NCI-H69 (cell line): Measurements from ENCODE around the gene IGSF6.
"Not testable (repeated sequence)": the region's sequence is repeated elsewhere in the genome, so short reads cannot be mapped to it uniquely, and the experiment has no call there.

ENCODE experiments used
- DNase-seq: peaks from one replicate; lab custom pipeline; 2025; lab: John Stamatoyannopoulos, UW

Gene IGSF6

DNA sequence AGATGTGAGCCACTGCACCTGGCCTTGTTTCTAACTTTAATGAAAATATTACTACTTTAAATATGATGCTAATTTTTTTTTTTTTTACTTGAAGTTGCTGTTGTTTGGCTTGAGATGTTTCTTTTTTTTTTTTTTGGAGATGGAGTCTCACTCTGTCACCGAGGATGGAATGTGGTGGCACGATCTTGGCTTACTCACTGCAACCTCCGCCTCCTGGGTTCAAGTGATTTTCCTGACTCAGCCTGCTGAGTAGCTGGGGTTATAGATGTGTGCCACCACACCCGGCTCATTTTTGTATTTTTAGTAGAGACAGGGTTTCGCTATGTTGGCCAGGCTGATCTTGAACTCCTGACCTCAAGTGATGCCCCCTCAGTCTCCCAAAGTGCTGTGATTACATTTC is 23.6 kb downstream of the IGSF6 start:
- DNase-seq, result no peak

DNA sequence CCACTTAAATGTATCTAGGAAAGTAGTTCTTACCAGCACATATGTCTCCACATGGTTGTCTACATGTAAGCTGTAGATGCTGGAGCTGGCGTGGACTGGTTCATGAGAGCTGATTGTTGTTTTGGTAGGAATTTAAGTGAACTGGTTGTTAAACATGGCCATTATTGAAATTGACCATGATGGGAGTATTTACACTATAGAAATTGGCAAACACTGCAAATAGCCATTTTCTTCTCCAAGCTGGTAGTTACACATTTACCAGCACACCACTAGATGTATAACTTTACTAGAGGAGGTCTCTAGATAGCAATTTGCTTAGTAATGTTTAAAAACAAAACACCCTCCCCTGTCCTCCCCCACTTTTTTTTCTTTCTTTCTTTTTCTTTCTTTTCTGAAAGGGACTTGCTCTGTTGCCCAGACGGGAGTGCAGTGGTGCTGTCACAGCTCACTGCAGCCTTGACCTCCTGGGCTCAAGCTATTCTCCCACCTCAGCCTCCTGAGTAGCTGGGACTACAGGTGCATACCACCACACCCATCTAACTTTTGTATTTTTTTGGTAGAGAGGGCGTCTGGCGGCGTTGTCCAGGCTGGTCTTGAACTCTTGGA is 24.2 kb downstream of the IGSF6 start:
- peak; percentile 62 for DNase-seq

DNA sequence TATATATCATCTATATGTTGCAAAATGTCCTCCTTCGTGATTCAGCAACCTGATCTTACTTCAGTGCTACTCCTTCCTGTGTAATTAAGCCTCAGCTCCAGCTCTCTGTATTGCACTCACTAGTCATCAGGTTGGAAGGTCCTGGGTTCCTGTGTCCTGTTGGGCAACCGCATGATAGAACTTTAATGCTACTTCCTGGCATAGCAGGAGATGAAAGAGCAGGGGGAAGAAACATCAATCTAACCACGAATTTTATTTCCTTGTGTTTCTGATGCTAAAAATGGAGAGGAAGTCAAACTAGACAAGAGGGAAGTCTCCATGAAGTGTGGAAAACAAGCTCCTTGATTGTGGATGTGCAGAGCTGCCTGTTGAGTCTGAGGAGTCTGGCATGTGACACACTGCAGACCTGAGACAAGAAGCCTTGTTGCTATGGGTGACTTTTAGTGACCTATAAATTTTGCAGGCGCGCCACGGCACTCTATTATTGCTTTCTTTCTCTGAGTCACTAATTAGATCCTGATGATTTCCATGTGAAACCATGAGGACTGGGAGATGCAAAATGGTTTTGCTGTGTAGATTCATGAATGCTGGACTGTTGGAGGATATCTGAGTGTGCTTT is 25.6 kb downstream of the IGSF6 start:
- DNase-seq, result peak; percentile 16

DNA sequence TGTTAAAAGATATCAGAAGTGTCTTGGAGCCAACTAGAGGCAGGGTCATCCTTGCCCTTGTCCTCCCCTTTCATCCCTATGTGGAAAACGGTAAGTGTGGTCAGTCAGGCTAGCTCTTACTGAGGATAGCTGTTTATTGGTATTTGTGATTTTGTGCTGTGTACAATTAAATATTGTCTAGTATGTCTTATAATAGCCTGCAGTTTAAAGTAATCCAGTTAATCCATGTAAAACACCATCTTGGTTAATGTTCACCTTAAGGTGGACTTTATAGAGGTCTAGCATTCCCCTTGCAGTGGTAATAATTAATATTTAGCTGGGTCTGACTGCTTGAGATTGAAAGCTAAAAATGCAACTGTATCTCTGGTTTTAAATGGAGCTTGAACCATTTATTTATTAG is 27.4 kb downstream of the IGSF6 start:
- DNase-seq, result no peak

DNA sequence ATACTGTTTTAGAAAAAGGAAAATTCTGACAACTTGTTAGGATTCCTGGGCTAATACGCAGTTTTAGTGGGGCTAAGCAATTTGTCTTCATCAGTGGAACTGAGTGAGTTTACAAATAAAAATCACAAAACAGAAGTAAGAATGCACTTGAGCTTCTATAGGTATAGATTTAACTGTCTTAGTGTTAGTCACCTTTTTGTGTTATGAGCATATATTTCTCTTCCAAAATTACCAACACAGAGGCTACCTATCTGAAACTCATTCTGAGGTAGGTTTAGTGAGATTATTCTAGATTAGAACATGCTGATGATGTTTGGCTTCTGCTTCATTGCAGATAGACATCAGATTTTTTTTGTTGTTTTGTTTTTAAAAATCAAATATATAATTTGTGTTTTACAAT is 29.9 kb downstream of the IGSF6 start:
- no peak for DNase-seq

DNA sequence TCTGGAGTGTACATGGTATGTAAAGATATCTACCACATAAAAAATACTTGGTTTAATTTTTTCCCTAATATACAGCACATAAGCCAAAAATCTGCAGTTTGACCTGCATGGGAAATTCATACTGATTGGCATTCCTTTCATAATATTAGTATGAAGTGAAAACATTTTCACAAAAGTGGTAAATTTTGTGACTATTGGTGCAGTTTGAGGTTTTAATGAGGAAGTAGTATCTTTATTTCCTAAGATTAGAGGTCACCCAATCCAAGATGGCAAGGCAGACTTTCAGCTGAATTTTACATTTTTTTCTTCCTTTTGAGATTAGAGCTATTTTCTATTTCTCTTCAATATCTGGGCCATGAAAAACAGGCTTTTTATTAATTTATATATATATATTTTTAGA is 31.8 kb downstream of the IGSF6 start:
- DNase-seq, result no peak

DNA sequence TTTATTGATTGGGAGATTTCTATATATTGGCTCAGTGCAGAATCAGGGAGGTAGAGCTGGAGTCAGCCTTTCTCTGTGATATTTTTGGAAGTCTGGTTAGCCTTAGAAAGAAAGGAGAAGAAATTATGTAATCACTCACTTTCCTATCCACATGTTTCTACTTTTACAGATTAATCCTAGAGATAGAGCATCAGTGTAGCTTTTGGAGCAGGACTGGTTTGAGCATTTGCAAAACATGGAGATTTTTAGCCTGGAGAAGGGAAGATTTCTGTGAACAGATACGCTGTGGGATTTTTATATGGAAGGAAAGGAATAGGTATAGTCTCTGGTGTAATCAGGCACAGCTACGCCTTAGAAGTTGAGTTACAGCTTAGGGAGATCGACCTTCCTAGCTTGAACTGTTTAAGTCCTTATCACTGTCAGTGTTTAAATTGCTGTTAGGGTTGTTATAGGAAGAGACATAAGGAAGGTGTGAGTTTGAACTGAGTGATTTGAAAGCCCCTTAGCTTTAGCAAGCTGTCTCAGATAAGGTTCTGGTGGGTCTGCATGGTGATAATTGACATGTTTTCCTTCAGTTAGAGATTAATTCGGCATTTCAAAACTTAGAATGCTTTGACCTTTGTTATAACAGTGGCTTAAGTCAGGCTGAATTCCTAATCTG is 32.5 kb downstream of the IGSF6 start:
- DNase-seq, result no peak

DNA sequence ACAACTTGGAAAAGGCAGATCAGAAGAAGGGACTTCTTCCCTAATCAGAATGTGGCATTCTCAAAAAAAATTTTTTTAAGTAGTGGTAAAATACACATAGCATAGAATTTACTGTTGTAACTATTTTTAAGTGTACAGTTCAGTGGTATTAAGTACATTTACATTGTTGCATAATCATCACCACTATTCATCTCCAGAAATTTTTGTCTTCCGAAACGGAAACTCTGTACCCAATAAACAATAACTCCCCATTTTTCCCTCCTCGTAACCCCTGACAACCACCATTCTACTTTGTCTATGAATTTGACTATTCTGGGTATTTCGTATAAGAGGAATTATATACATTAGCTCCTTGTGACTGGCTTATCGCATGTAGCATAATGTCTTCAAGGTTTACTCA is 34.1 kb downstream of the IGSF6 start:
- no peak for DNase-seq

DNA sequence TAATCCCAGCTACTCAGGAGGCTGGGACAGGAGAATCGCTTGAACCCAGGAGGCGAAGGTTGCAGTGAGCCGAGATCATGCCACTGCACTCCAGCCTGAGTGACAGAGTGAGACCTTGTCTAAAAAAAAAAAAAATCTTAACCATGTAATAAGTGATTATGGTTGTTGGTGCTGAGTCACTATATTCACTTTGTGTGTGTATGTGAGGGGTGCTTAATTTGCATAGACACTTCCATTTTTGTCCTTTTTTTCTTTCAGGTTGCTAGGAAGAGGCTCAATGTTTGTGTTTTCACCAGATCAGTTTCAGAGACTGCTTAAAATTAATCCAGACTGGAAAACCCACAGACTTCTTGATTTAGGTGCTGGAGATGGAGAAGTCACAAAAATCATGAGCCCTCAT is 34.8 kb downstream of the IGSF6 start:
- no peak for DNase-seq

DNA sequence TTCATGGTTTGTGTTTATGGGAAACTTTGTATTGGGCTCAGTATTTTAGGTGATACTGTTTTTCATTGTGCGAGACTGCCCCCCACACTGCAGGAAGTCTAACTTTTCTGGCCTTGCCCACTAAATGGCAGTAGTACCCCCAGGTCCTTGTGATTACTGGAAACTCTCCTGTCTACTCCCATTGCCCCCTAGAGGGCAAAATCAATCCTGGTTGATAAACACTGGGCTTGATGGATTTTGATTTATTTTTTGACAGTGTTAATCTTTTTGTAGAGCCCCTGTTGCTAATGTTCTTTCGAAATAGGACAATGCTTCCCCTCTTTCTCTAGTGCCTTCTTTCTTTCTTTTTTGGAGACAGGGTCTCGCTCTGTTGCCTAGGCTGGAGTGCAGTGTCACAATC is 37.5 kb downstream of the IGSF6 start:
- DNase-seq, result no peak

DNA sequence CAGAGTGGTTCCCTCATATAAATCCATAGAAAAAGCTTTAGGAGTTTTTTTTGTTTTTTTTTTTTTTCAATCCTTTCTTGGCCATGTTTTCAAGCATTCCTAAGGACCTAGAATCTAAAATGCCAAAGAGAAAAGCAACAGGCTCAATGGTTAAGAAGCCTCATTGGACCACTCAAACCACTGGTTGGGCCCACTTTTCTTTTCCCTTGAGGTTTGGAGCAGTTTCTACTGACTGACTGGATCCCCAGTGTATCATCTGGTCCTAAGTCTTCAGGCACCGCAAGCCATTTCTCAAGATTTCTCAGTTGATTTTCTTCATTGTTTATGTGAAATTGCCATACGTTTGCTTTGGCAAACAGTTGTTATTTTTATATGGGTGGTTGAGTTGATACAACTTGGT is 38.6 kb downstream of the IGSF6 start:
- no peak for DNase-seq

DNA sequence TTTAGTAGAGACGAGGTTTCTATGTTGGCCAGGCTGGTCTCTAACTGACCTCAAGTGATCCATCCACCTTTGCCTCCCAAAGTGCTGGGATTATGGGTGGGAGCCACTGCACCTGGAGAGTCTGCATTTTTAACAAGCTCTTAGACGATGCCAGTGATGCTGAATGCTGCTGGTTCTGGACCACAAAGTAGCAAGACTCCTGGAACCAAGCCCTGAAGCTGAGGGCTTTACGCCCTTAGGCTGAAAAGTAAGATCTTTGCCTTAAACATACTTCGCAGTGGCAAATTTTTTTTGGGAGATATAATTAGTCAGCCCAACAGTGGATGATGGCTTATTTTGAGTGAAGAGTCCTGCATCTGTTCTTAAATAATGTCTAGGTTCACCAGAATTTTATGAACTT is 39.0 kb downstream of the IGSF6 start:
- no peak for DNase-seq

DNA sequence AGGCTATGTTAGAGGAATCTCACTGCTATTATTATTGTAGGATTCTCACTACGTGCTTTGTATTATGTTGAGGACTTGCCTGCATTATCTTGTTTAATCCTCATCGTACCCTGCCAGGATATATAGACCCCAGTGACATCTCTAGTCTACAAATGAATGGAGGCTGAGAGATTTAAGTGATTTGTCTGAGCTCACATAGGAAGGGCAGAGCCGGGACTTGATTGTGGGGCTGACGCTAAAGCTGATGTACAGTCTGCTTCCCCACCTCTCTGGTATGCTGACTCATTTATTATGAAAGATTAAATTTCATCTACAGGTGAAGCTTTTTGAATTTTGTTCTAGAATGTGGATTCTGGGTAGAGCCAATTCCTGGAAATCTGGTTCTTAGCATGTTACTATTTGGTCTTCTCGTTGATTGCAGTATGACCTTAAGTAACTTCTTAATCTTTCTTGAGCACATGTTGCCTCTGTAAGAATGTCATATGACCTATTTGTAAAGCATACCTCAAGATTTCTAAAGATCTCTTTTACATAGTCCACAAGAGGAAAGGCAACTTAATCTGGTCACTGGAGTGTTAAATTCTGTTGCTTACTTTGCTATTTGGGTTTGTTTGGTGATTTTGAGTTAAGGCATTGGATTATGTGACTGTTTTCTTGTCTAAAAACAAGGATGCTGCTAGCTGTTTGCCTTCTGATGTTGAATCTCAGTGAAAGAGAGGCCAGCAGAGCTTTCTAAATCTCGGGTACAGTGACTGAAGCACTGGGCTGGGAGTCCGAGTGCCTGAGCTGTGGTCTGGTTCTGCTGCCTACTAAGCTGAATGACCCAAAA is 40.6 kb downstream of the IGSF6 start:
- DNase-seq, result no peak

DNA sequence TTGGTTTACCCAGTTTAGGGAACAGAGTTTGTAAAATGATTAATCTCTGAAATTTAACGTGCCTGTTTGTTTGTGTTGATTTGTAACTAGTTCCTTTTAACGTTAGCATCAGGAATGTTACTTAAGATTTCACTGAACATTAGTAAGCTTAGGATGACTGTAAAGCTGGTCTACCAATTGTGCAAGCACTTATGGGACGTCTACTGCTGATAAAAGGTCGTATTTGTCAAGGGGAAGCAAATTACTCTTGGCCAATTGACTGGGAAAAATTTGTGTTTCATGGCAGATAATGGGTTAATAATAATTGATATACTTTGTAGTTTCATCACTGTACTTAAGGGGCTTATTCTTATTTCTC is 41.2 kb downstream of the IGSF6 start:
- no peak for DNase-seq

DNA sequence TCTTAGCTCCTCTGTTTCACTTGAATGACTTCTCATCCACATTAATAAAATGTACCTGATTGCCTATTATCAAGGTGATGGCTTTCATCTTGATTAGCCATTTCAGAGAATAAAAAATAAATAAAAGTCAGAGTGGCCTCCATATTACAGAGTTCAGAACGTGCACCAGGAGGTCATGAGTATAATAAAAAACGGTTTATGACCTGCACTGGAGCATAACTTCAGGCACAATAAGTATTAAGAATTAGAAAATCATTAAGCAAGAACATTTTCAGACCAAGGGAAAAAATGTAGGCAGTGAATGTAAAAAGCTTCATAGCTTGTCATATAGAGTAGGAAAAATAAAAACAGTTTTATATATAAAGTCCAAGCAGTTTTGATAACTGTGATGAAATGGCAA is 41.6 kb downstream of the IGSF6 start:
- DNase-seq, result no peak

DNA sequence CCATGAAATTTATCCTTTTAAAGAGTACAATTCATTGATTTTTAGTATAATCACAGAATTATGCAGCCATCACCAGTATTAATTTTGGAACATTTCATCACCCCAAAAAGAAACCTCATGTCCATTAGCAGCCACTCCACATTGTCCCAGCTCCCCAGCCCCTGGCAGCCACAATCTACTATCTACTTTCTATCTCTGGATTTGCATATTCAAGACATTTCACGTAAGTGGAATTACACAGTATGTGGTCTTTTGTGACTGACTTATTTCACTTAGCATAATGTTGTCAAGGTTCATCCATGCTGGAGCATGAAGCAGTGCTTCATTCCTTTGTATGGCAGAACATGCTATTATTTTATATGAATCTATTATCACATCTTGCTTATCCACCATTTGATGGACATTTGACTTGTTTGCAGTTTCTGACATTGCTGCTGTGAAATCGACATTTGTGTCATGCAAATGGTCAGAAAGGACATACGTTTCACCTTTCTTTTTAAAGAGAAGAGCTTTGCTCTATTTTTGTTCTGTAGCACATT is 42.3 kb downstream of the IGSF6 start:
- DNase-seq, result no peak

DNA sequence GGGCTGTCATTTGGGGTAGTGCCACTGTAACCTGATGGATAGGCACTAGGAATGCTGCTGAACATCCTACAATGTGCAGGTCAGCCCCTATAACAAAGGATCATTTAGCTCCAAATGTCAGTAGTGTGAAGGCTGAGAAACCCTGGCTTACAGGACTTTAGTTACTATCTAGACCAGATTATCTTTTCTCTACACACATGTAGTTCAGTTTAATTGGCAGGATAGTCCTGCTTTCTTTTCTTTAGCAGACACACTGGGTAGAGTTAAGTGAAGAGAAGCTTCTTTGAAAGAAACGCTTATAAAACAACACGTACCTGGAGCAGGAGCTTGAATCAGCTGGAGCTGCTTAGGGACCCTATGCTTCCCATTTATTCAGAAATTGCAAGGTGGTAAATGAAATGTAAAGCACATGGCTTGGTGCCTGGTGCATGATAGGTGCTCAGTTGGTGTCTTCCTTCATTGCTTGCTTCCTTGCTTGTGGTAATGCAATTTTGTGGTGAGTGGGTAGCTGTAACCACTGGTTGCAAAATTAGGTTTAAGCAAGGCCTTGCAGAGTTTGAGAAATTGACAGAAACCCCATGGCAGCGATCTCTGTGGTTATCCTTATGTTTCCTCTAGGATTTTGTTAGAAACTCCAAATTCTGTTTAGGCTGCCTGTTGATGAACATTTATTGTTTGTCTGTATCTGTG is 43.6 kb downstream of the IGSF6 start:
- DNase-seq, result no peak

DNA sequence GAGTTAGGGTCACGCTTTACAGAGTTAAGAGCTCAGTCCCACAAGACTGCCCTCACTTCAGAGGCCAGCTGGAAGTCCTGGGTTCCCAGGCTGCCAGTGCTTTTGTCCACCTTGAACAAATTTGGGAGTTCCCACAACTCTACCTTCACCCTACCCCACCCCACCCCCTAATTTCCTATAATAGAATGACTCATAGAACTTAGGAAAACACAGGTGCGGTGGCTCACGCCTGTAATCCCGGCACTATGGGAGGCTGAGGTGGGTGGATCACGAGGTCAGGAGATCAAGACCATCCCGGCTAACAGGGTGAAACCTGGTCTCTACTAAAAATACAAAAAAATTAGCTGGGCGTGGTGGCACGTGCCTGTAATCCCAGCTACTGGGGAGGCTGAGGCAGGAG is 46.6 kb downstream of the IGSF6 start:
- not testable (repeated sequence) for DNase-seq

DNA sequence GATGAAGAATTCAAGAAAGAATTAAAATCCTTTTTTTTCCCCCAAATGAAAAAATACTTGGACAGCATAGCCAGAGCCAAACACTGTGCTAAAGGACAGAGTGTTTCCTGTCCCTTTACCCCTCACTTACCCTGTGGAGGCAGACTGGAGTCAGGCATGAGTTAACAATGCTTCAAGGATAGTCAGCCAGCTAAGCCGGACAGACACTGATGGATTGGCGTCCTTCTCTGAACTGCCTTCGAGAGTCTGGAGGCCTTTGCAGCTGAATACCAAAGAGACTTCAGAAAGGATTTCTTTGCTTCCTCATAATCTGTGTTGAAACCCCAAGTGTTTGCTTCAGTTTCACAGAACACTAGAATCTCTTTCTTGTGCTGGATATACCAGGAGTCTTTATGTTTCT is 48.5 kb downstream of the IGSF6 start:
- no peak for DNase-seq

DNA sequence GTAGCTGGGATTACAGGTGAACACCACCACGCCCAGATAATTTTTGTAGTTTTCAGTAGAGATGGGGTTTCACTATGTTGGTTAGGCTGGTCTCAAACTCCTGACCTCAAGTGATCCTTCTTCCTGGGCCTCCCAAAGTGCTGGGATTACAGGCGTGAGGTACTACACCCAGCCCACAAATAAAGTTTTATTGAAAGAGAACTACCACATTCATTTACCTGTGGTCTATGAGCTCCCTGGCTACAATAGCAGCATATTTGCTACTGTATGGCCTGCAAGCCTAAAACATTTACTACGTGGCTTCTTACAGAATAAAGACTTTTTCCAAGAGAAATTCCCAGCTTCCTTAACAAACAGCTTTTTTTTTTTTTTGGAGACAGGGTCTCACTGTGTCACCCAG is 49.6 kb downstream of the IGSF6 start:
- no peak for DNase-seq

DNA sequence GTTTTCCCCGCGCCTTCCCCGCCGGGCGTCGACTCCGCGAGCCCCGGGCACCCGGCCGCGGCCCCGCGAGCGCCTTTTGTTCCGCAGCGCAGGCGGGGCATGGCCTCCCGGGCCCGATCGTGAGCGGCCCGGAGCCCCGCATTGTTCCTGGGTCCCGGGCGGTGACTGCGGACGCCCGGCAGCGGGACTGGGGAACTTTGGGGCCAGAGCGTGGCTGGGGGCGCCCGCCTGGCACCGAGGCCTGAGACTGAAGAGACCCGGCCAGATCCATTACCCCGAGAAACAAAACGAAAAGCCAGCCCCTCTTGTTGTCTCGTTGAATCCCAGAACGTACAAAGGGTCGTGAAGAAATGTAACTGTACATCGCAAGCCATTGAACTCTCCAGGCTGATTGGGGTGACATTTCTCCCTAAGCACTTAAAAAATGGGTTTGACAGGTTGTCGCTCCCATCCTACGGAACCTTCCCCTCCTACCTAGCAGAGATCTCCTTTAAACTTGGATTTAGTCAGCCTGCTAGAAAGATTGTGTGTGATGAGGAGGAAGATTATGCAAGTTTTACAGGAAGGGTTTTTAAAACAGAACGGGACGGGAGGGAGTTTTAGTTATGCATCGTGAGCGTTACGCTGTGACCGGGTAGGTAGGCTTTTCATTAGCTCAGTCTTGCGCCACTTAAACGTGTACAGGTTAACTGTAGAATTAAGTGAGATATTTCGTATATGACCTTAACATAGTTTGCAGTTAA is 52.2 kb downstream of the IGSF6 start:
- DNase-seq, result peak; percentile 62
